Nucleus accumbens (tissue), 56 donors: ENCODE data around the gene DMAC2.
"Not testable (repeated sequence)": the region's sequence is repeated elsewhere in the genome, so short reads cannot be mapped to it uniquely, and the experiment has no call there.

Experiments used
- DNase-seq, 56 donors: peaks; one replicate each; lab custom pipeline; 2025; lab: John Stamatoyannopoulos, UW

DMAC2 gene

GRCh38 chr19:41403181-41403970 is 36.3 kb downstream of the DMAC2 start:
- DNase-seq: no peak

- no peak for DNase-seq
Observed at GRCh38 chr19:41402010-41402409, 37.7 kb downstream of the DMAC2 start.

GRCh38 chr19:41401483-41401882 is 38.2 kb downstream of the DMAC2 start:
- no peak for DNase-seq

- no peak for DNase-seq
Observed at GRCh38 chr19:41399525-41399924, 40.2 kb downstream of the DMAC2 start.

- DNase-seq: no peak
Observed at GRCh38 chr19:41399091-41399490, 40.6 kb downstream of the DMAC2 start.

GRCh38 chr19:41398598-41398997 is 41.1 kb downstream of the DMAC2 start:
- DNase-seq: no peak

- DNase-seq: no peak
Observed at GRCh38 chr19:41398050-41398418, 41.7 kb downstream of the DMAC2 start.

- peak; percentile 89 to 99 (median 98) for DNase-seq
Observed at GRCh38 chr19:41397086-41398049, 42.3 kb downstream of the DMAC2 start, which contains the start of the genes BCKDHA and EXOSC5. BCKDHA (plus strand) TSS chr19:41397818; CDS start chr19:41397828, 10 bp downstream. EXOSC5 (minus strand) TSS chr19:41397359; CDS start chr19:41397328, 31 bp downstream.

GRCh38 chr19:41395355-41395754 is 44.4 kb downstream of the DMAC2 start:
- DNase-seq: no peak

- no peak for DNase-seq
Observed at GRCh38 chr19:41392775-41393174, 46.9 kb downstream of the DMAC2 start.

GRCh38 chr19:41391618-41392017 is 48.1 kb downstream of the DMAC2 start:
- no peak for DNase-seq

GRCh38 chr19:41386442-41386841 is 53.3 kb downstream of the DMAC2 start:
- DNase-seq: no peak

- DNase-seq: no peak
Observed at GRCh38 chr19:41384351-41384750, 55.4 kb downstream of the DMAC2 start.

GRCh38 chr19:41381536-41381935 is 58.2 kb downstream of the DMAC2 start:
- DNase-seq: not testable (repeated sequence)
